HEK293 (cell line): Measurements from ENCODE around the gene KIAA1328.

Experiments
- CTCF ChIA-PET: fragments of 350-600 bp; formaldehyde crosslinking; extraction: SDS; loops from one replicate; lab custom pipeline; 2021; ENCODE audit warnings: antibody characterized with exemption; lab: Yijun Ruan, JAX
- POLR2A ChIA-PET: fragments of 300-600 bp; formaldehyde crosslinking; extraction: SDS; loops from one replicate; lab custom pipeline; 2020; ENCODE audit warnings: antibody characterized with exemption, inconsistent platforms; lab: Yijun Ruan, JAX
- H3K27ac ChIP-seq: fragments of 200-500 bp; sonication (Bioruptor generic); 2 replicates; pipeline ENCODE4 v1.5.1; 2014; ENCODE audit warnings: low read depth, low read length, control low read depth, inconsistent platforms; ENCODE audit errors: extremely low read depth
- H3K36me3 ChIP-seq, 2 experiments: fragments of 200-500 bp in 1 of 2; sonication (Bioruptor generic) in 1 of 2; 1 replicate in 1 of 2; 2 replicates in 1 of 2; pipeline ENCODE4 v1.5.1; 2014 to 2017; ENCODE audit warnings: inconsistent platforms in 2 of 2, low read length in 2 of 2; ENCODE audit not compliant: control insufficient read depth in 2 of 2, insufficient read depth in 1 of 2
- H3K4me1 ChIP-seq: fragments of 200-500 bp; sonication (Bioruptor generic); 2 replicates; pipeline ENCODE4 v1.5.1; 2014; ENCODE audit warnings: mild to moderate bottlenecking, low read length, inconsistent platforms; ENCODE audit not compliant: control insufficient read depth, insufficient read depth
- H3K4me3 ChIP-seq: 2 replicates; pipeline ENCODE4 v1.5.1; 2011; ENCODE audit warnings: low read depth, mild to moderate bottlenecking, control low read depth, low read length, moderate library complexity
- H3K9me3 ChIP-seq: fragments of 200-500 bp; sonication (Bioruptor generic); 2 replicates; pipeline ENCODE4 v1.5.1; 2014; ENCODE audit warnings: low read depth, low read length, inconsistent platforms; ENCODE audit not compliant: control insufficient read depth, insufficient read depth
- IKZF3 ChIP-seq: fragments of 450-650 bp; IDR thresholded peaks from 2 replicates; pipeline ENCODE4 v1.5.0; 2018; ENCODE audit warnings: missing biosample characterization, mild to moderate bottlenecking, missing genetic modification characterization, moderate library complexity
- INSM2 ChIP-seq: fragments of 450-650 bp; formaldehyde crosslinking; IDR thresholded peaks from 2 replicates; pipeline ENCODE4 v1.5.1; 2016; ENCODE audit warnings: missing biosample characterization, missing genetic modification characterization
- MYNN ChIP-seq: fragments of 450-650 bp; formaldehyde crosslinking; IDR thresholded peaks from 2 replicates; pipeline ENCODE4 v1.5.1; 2016; ENCODE audit warnings: missing biosample characterization, missing genetic modification characterization, borderline replicate concordance
- OSR2 ChIP-seq: fragments of 450-650 bp; formaldehyde crosslinking; IDR thresholded peaks from 2 replicates; pipeline ENCODE4 v1.5.1; 2016; ENCODE audit warnings: missing biosample characterization, missing genetic modification characterization
- PRDM1 ChIP-seq: fragments of 450-650 bp; formaldehyde crosslinking; IDR thresholded peaks from 2 replicates; pipeline ENCODE4; 2016; ENCODE audit warnings: missing biosample characterization, missing genetic modification characterization
- SCRT1 ChIP-seq: fragments of 450-650 bp; formaldehyde crosslinking; IDR thresholded peaks from 2 replicates; pipeline ENCODE4 v1.5.1; 2016; ENCODE audit warnings: missing biosample characterization, missing genetic modification characterization, borderline replicate concordance
- TRIM28 ChIP-seq: IDR thresholded peaks from 2 replicates; pipeline ENCODE4 v1.6.1; 2011; ENCODE audit warnings: low read length, control low read depth, borderline replicate concordance
- ZBTB1 ChIP-seq: fragments of 450-650 bp; formaldehyde crosslinking; IDR thresholded peaks from 2 replicates; pipeline ENCODE4 v1.5.1; 2016; ENCODE audit warnings: missing biosample characterization, missing genetic modification characterization
- ZBTB21 ChIP-seq: fragments of 450-650 bp; formaldehyde crosslinking; IDR thresholded peaks from 2 replicates; pipeline ENCODE4 v1.5.1; 2017; ENCODE audit warnings: missing biosample characterization, missing genetic modification characterization
- ZEB2 ChIP-seq: fragments of 450-650 bp; formaldehyde crosslinking; IDR thresholded peaks from 2 replicates; pipeline ENCODE4 v1.5.1; 2016; ENCODE audit warnings: missing biosample characterization, missing genetic modification characterization
- ZNF112 ChIP-seq: fragments of 450-650 bp; formaldehyde crosslinking; IDR thresholded peaks from 2 replicates; pipeline ENCODE4 v1.5.0; 2017; ENCODE audit warnings: missing biosample characterization, missing genetic modification characterization
- ZNF132 ChIP-seq: fragments of 450-650 bp; formaldehyde crosslinking; IDR thresholded peaks from 2 replicates; pipeline ENCODE4 v1.5.1; 2017; ENCODE audit warnings: missing biosample characterization, missing genetic modification characterization, borderline replicate concordance
- ZNF184 ChIP-seq: fragments of 450-650 bp; IDR thresholded peaks from 2 replicates; pipeline ENCODE4 v1.5.1; 2018; ENCODE audit warnings: missing biosample characterization, mild to moderate bottlenecking, missing genetic modification characterization
- ZNF311 ChIP-seq: fragments of 450-650 bp; formaldehyde crosslinking; IDR thresholded peaks from 2 replicates; pipeline ENCODE4 v1.5.1; 2017; ENCODE audit warnings: missing biosample characterization, missing genetic modification characterization, borderline replicate concordance
- ZNF335 ChIP-seq: fragments of 450-650 bp; formaldehyde crosslinking; conservative IDR thresholded peaks from 2 replicates; pipeline ENCODE4 v1.5.1; 2016; ENCODE audit warnings: missing biosample characterization, missing genetic modification characterization
- ZNF350 ChIP-seq: fragments of 450-650 bp; formaldehyde crosslinking; IDR thresholded peaks from 2 replicates; pipeline ENCODE4 v1.5.0; 2017; ENCODE audit warnings: missing biosample characterization, mild to moderate bottlenecking, missing genetic modification characterization
- ZNF423 ChIP-seq: fragments of 450-650 bp; formaldehyde crosslinking; IDR thresholded peaks from 2 replicates; pipeline ENCODE4 v1.5.1; 2016; ENCODE audit warnings: missing biosample characterization, missing genetic modification characterization
- ZNF530 ChIP-seq: fragments of 450-650 bp; formaldehyde crosslinking; IDR thresholded peaks from 2 replicates; pipeline ENCODE4 v1.5.1; 2016; ENCODE audit warnings: low read depth, missing biosample characterization, missing genetic modification characterization
- ZNF549 ChIP-seq: fragments of 450-650 bp; IDR thresholded peaks from 2 replicates; pipeline ENCODE4 v1.5.1; 2018; ENCODE audit warnings: missing biosample characterization, missing genetic modification characterization, mild to moderate bottlenecking, inconsistent platforms, moderate library complexity
- ZNF561 ChIP-seq: fragments of 450-650 bp; IDR thresholded peaks from 2 replicates; pipeline ENCODE4 v1.5.1; 2018; ENCODE audit warnings: missing biosample characterization, missing genetic modification characterization, borderline replicate concordance
- ZNF654 ChIP-seq: fragments of 450-650 bp; formaldehyde crosslinking; IDR thresholded peaks from 2 replicates; pipeline ENCODE4 v1.5.1; 2016; ENCODE audit warnings: low read depth, missing biosample characterization, missing genetic modification characterization
- ZNF747 ChIP-seq: fragments of 450-650 bp; formaldehyde crosslinking; IDR thresholded peaks from 2 replicates; pipeline ENCODE4 v1.5.1; 2016; ENCODE audit warnings: missing biosample characterization, missing genetic modification characterization
- ZNF776 ChIP-seq: fragments of 450-650 bp; formaldehyde crosslinking; IDR thresholded peaks from 2 replicates; pipeline ENCODE4 v1.5.0; 2017; ENCODE audit warnings: missing biosample characterization, missing genetic modification characterization, borderline replicate concordance
- ZNF837 ChIP-seq: fragments of 450-650 bp; formaldehyde crosslinking; IDR thresholded peaks from 2 replicates; pipeline ENCODE4 v1.5.1; 2016; ENCODE audit warnings: missing biosample characterization, missing genetic modification characterization
- ZSCAN23 ChIP-seq: fragments of 450-650 bp; formaldehyde crosslinking; IDR thresholded peaks from 2 replicates; pipeline ENCODE4 v1.5.1; 2016; ENCODE audit warnings: missing biosample characterization, missing genetic modification characterization
- TF ChIP-seq, protein P1 (sequence below): IDR thresholded peaks from 2 replicates; pipeline ENCODE4 v1.6.1; 2011; ENCODE audit warnings: mild to moderate bottlenecking, low read depth, low read length, borderline replicate concordance
- TF ChIP-seq, protein P2 (sequence below): fragments of 450-650 bp; formaldehyde crosslinking; IDR thresholded peaks from 2 replicates; pipeline ENCODE4 v1.5.1; 2016; ENCODE audit warnings: missing biosample characterization, missing genetic modification characterization, borderline replicate concordance
- TF ChIP-seq, protein P3 (sequence below): fragments of 450-650 bp; formaldehyde crosslinking; IDR thresholded peaks from 2 replicates; pipeline ENCODE4 v1.5.1; 2017; ENCODE audit warnings: missing biosample characterization, missing genetic modification characterization

KIAA1328 gene

GRCh38 chr18:37242091-37242490, 413.2 kb downstream of the KIAA1328 start (continued):
- TF ChIP-seq INSM2 (no peak), ZNF837 (tag by site-specific recombination) (no peak), ZSCAN23 (tag by site-specific recombination) (no peak)
- TF ChIP-seq, all 188 proteins: peak for 0

GRCh38 chr18:37242826-37243560, 414.1 kb downstream of the KIAA1328 start:
- CTCF ChIA-PET: no interaction called here
- no peaks in the 10 kb centered on the region for H3K9me3 ChIP-seq
- H3K36me3 ChIP-seq: no peaks in the 10 kb centered on the region
- TF ChIP-seq ZNF549: no peak
- TF ChIP-seq PRDM1 (tag by site-specific recombination): no peak
- no peak for TF ChIP-seq ZNF837 (tag by site-specific recombination)
- no peak for TF ChIP-seq ZNF423 (tag by site-specific recombination)
- no peak for TF ChIP-seq OSR2 (tag by site-specific recombination)
- TF ChIP-seq ZBTB21 (tag by site-specific recombination): no peak
- TF ChIP-seq ZNF311: no peak
- TF ChIP-seq ZNF335 (tag by site-specific recombination): no peak
- no peak for TF ChIP-seq IKZF3
- TF ChIP-seq, protein P1, sequence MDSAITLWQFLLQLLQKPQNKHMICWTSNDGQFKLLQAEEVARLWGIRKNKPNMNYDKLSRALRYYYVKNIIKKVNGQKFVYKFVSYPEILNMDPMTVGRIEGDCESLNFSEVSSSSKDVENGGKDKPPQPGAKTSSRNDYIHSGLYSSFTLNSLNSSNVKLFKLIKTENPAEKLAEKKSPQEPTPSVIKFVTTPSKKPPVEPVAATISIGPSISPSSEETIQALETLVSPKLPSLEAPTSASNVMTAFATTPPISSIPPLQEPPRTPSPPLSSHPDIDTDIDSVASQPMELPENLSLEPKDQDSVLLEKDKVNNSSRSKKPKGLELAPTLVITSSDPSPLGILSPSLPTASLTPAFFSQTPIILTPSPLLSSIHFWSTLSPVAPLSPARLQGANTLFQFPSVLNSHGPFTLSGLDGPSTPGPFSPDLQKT: no peak
- no peak for TF ChIP-seq ZNF530 (tag by site-specific recombination)
- no peak for TF ChIP-seq ZBTB1 (tag by site-specific recombination)
- no peak for TF ChIP-seq ZNF561 (tag by site-specific recombination)
- TF ChIP-seq, protein P2, sequence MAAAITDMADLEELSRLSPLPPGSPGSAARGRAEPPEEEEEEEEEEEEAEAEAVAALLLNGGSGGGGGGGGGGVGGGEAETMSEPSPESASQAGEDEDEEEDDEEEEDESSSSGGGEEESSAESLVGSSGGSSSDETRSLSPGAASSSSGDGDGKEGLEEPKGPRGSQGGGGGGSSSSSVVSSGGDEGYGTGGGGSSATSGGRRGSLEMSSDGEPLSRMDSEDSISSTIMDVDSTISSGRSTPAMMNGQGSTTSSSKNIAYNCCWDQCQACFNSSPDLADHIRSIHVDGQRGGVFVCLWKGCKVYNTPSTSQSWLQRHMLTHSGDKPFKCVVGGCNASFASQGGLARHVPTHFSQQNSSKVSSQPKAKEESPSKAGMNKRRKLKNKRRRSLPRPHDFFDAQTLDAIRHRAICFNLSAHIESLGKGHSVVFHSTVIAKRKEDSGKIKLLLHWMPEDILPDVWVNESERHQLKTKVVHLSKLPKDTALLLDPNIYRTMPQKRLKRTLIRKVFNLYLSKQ (tag by site-specific recombination): no peak
- no peak for TF ChIP-seq SCRT1 (tag by site-specific recombination)
- no peak for TF ChIP-seq ZNF132 (tag by site-specific recombination)
- no peak for TF ChIP-seq ZNF112 (tag by site-specific recombination)
- TF ChIP-seq, all 188 proteins: peak for 0
- POLR2A ChIA-PET: no interaction called here
- Histone ChIP-seq H3K4me1 (no peaks in the 10 kb centered on the region), H3K27ac (no peak overlapping the region), H3K4me3 (no peak overlapping the region)

GRCh38 chr18:37243741-37244140, 414.8 kb downstream of the KIAA1328 start:
- H3K9me3 ChIP-seq: no peaks in the 10 kb centered on the region
- no peaks in the 10 kb centered on the region for H3K4me1 ChIP-seq
- no peak overlapping the region for H3K27ac ChIP-seq
- no peak overlapping the region for H3K4me3 ChIP-seq
- ChIA-PET POLR2A (no interaction called here), CTCF (no interaction called here)
- no peaks in the 10 kb centered on the region for H3K36me3 ChIP-seq
- TF ChIP-seq ZNF184 (tag by site-specific recombination): no peak
- TF ChIP-seq OSR2 (tag by site-specific recombination): no peak
- TF ChIP-seq, protein P3, sequence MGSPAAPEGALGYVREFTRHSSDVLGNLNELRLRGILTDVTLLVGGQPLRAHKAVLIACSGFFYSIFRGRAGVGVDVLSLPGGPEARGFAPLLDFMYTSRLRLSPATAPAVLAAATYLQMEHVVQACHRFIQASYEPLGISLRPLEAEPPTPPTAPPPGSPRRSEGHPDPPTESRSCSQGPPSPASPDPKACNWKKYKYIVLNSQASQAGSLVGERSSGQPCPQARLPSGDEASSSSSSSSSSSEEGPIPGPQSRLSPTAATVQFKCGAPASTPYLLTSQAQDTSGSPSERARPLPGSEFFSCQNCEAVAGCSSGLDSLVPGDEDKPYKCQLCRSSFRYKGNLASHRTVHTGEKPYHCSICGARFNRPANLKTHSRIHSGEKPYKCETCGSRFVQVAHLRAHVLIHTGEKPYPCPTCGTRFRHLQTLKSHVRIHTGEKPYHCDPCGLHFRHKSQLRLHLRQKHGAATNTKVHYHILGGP (tag by site-specific recombination): no peak
- no peak for TF ChIP-seq MYNN (tag by site-specific recombination)
- no peak for TF ChIP-seq ZNF350 (tag by site-specific recombination)
- TF ChIP-seq TRIM28: no peak
- TF ChIP-seq ZNF654 (tag by site-specific recombination): no peak
- no peak for TF ChIP-seq ZEB2 (tag by site-specific recombination)
- no peak for TF ChIP-seq ZNF747
- TF ChIP-seq ZNF776 (tag by site-specific recombination): no peak
